HS-5 (cell line): ENCODE results near the gene JDP2.
"Not testable (repeated sequence)": the region's sequence is repeated elsewhere in the genome, so short reads cannot be mapped to it uniquely, and the experiment has no call there.

Experiments
- DNase-seq: peaks from one replicate; pipeline ENCODE4 v3.0.0-alpha.2; 2012; ENCODE audit warnings: low read depth

The JDP2 gene

DNA sequence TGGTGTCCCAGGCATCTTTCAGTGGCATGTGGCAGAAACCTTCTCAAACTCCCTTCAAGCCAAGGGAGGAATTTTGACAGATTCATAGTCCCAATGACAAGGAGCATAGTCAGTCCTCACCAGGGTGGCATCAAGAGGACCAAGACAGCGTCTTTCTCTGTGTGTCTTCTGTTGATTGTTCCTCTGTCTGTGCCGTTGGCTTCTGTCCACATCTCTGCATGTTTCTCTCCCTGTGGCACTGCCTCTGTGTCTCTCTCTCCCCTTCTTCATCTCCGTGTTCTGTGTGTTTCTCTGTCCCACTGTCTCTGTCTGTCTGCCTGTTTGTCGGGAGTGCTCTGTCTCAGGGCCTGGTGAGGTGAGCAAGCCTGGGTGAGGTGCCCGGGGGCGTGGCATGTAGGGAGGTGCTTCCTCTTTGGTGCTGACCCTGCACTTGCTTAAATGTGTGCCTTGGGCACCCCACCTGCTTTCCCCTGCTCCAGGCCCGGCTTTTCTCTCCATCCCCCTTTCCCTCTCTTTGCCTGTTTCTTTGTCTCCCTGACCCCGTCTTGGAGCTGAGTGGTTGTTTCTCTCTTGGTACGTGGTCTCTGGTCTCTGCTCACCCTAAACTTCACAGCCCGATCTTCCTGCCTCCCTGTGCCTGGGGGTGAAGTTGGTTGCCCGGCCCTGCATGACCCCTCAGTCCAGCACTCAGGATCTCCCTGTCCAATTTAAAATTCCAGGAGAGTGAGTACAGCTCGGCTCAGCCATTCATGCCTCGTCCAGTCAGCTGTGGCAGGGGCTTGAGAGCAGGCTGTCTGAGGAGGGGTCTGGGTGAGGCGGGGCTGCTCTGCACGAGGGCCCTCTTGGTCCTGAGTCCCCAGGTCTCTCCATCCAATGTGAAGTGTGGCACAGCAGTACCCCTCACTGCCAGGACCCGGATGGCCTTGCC lies 28.5 kb downstream of the JDP2 start:
- DNase-seq, result no peak

DNA sequence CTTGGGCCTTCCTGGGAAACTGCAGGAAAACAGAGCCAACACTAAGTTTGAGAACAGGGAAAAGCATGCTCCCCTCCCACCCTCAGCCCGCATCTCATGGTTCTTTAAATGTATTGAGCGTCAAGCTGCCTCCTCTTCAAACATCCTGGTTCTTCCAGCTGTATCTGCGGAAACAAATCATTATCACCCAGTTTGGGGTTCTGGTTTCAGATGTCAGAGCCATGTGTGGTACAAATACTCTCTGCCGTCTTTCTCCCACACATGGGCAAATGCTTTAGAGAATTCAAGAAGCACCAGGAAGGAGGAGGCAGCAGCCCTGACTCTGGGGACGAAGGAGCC lies 29.1 kb downstream of the JDP2 start:
- DNase-seq, result no peak

DNA sequence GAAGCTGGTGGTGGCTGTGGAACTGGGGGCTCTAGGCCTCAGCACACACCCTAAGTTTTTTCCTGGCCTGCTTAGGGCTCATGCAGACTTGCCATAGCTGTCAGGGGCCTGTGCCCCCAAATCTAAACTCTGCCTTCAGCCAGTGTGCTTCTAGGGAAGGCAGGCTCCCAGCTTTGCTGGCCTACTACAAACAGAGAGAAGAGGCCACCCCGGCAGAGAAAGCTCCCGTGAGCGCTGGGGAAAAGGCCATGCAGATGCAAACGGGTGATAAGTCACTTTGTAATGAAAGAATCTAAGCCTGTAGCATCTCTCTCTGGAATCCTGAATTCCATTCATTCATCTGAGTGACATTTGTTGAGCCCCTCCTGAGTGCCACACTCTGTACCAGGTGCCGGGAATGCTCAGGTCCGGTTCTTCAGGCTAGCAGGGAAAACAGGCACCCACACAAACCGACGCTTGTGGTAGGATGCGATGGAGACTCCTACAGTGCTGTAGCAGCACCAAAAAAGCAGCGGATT lies 29.9 kb downstream of the JDP2 start:
- no peak for DNase-seq

DNA sequence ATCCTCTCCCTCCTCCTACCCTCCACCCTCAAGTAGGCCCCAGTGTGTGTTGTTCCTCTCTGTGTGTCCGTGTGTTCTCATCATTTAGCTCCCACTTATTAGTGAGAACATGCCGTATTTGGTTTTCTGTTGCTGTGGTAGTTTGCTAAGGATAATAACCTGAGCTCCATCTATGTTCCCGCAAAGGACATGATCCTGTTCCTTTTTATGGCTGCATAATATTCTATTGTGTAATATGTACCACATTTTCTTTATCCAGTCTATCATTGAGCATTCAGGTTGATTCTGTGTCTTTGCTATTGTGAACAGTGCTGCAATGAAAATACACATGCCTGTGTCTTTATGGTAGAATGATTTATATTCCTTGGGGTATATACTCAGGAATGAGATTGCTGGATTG lies 30.5 kb downstream of the JDP2 start:
- DNase-seq, result no peak

DNA sequence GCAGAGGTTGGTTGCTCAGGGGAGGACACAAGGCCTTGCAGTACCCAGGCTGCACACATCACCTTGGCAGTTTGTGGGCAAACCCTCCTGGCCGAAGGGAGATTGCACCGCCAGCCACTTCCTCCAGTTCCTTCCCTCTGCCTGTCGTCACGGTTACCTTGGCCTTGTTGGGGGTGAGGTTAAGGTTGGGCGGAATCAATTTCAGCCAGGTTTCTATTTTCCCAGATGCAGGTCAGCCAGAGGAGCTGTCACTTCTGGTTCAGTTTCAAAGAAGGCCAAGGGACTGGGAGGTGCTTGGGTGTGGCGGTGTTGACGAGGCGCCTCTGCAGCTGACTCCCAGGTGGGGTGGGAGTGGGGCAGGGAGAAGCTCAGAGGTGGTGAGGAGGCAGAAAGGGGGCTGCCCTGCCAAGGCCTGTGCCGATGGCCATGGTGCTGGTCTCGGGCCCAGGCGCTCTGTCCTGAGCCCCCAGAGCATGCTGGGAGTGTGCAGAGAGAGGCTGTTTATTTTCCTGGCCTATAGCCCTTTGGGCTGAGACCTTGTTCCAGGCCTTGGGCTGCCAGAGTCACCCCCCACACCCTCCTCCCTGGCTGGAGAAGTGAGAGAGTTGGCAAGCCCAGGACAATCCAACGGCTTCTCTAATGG lies 31.4 kb downstream of the JDP2 start:
- no peak for DNase-seq

DNA sequence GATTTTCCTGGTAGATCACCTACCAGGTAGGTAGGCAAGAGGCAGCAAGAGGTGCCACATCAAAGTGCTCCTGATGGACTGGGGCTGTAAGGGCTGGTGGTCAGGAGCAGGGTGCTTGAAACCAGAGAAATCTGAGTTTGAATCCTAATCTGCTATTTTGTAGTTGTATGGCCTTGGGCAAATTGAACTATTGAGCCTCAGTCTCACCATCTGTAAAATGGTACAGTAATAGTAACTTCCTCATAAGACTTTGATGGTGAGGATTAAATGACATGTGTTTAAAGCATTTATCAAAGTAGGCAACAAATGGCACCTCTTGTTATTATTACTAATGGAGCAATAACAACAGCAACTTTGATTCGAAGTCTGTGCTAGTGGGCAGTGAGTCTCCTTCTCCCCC lies 32.0 kb downstream of the JDP2 start:
- no peak for DNase-seq

DNA sequence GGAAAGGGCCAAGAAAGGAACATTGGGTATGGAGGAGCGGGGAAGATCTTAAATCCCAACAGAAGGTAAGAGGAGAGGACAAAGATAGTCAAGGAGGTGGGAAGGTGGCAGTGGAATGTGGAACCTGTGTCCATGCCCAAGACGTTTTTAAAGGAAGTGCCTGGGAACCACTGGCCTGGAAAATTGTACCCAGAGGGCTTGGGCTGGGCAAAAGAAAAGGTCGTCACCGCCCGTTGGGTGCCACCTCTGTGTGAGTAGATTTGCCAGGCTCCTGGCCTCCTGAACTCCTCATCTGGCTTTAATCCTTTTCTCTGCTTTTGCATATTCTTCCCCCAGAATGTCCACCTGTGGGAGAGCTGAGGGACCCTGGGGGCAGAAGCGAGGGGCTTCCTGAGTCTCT lies 32.6 kb downstream of the JDP2 start:
- DNase-seq, result no peak

DNA sequence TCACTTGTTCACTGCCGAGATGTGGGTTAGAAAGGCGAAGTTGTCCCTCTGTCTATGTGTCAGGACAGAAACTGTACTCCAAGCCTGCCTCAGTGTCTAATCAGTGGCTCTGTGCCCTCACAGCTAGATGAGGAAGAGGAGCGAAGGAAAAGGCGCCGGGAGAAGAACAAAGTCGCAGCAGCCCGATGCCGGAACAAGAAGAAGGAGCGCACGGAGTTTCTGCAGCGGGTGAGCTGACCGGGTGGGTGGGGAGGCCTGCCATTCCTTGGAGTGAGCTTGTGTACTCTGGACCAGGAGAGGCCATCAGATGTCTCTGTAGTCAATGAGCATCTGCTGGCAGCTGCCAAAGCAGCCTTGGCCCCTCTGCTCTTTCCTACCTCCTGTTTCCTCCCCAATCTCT lies 33.5 kb downstream of the JDP2 start:
- DNase-seq, result no peak

DNA sequence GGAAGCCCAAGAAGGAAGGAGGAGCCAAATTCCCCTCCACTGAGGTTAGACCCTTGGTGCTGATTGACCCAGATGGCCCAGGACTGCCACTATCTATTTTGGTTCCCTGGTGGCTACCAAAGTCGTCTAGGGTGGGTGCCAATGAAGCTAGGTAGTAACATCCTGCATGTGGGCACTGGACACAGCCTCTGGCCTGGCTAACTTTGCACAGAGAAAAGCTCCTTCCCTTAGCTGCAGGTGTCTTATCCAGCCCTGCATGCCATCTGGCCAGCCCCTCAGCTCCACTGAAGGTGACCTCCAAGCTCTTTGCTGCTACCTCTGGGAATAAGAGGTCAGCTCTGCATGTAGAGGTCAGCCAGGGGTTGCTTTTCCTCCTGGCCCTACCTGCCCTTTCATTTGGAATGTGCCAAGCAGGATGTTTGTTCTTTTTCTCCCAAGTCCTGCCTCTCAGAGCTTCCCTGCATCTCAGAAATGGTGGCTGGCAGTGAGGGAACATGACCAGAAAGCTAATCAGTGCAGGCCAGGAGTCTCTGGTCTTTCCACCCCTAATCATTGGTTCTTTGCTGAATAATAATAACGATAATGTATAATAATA lies 34.0 kb downstream of the JDP2 start:
- no peak for DNase-seq

DNA sequence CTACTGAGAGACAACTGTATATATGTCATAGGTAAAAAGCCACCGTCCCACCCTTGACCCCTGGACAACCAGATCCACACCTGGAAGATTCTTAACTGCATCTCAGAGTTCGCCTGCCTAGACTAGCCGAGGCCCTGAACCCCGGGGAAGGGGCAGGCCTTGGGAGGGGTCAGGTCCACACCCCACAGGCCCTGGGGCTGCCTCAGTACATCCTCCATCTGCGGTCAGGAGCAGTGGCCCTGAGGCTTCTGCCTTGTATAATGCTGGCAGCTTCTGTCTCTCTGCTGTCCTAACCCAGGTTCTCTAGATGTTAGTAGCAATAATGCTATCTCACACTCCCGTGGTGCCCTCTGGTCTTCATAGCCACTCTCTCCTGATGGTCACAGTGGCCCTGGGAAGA lies 36.8 kb downstream of the JDP2 start:
- DNase-seq, result no peak

DNA sequence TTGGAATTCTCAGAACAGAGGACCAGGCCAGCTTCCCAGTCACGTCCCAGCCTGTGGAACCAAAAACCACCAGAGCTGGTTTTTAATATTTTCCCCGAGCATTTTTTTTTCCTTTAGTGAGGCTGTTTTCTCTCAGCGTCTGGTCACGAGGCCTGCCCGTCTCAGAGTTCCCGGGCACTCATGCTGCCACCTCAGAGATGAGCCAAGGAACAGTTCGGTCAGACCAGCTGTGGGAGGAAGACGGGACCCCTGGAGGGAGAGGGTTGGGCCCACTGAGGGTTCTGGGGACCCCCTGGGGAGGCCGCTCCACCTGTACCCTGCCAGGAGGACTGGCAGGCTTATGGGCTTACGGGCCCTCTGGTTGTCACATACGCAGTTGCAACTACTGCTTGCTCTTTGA lies 39.9 kb downstream of the JDP2 start:
- no peak for DNase-seq

DNA sequence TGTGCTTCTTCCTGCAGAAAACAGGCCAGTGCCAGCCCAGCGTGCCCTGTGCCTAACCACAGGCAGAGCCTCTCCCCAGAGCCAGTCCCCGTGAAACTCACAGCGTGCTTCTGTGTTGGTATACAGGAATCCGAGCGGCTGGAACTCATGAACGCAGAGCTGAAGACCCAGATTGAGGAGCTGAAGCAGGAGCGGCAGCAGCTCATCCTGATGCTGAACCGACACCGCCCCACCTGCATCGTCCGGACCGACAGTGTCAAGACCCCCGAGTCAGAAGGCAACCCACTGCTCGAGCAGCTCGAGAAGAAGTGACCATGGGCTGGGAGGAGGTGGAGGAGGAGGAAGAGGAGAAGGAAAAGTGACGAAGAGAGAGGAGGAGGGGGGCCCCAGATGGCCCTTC lies 41.3 kb downstream of the JDP2 start:
- no peak for DNase-seq

DNA sequence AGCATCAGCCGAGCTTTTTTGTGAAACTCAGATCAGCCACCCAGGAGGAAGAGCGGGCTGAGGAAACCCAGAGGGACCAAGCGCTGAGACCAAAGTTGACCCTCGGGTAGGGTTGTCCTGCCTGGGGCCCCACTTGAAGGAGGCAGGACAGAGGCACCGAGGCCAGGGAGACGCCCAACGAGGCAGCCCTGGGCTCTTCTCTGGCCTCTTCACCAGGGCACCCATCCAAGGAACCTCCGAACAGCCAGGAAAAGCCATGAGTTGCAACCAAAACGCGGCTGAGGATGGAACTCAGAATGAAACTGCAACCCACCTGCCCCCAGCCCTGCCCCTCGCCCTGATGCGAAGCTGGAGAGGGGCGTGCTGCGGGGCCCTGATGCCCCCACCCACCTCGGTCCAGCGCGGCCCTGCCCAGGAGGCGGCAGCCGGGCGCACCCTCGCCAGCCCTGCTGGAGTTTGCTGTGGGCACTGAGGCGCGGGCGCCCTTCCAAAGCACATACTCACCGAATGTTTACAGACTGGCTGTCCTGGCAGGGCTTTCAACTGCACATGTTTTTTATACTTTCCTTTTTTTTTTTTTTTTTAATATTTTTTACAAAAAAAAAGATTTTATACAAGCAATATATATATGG lies 41.9 kb downstream of the JDP2 start:
- DNase-seq, result no peak

DNA sequence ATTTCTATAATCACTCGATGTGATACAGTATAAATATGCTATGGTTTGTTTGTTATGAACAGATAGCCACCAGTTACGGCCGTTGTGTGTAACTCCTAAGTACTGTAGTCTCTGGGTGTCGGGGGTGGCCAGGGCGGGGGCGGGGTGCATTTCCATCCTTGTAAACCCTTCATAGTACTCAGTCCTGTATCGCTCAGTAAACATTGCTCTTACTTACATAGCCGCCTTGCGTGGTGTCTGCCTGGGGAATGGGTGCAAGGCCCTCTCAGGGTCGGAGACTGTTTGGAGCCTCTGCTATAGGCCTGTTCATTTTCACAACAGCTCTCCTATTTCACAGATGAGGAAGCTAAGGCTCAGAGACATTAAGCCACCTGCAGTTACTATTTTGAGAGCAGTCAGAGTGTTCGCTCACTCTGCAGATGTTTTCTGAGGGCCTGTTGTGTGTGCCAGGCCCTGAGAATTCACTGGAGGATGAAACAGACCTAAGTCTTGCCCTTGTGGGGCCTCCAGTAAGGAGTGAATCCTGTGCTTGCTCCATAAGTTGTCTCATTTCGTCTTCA lies 42.5 kb downstream of the JDP2 start:
- DNase-seq, result no peak

DNA sequence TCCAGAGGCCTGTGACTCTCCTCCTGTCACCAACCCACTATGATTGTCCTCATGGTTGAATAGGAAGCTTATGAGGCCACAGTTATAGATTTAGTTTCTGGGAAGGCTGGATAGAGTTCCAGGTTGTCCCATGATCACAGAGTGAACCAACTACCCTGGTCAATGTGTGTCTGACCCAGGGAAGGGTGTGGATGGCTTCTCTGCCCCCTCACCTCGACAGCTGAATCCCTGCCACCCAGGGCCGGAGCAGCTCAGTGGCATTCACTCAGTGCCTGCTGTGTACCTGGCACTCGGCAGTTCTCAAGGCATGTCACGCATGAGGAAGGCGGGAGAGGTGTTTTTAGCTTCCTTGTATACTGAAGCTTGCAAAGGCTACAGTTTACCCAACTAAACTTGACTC lies 43.2 kb downstream of the JDP2 start:
- no peak for DNase-seq

DNA sequence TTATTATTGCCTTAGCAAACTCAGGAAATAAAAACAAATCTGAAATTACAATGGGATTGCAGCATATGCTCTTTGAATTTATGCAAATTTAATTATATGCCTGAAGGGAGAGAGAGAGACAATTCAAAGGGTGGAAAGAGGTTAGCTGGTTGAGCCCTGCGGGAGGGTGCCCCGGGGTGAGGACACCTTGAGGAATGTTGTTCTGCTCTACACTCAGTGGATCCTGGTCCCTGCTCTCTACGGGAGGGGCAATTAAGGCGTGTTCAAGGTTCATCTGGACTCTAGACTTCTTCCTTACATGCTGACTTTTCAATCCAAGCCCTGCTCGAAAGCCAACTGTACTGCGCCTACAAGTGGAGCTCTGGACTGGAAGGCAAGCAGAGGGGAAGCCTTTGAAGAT lies 46.3 kb downstream of the JDP2 start:
- DNase-seq, result not testable (repeated sequence)

DNA sequence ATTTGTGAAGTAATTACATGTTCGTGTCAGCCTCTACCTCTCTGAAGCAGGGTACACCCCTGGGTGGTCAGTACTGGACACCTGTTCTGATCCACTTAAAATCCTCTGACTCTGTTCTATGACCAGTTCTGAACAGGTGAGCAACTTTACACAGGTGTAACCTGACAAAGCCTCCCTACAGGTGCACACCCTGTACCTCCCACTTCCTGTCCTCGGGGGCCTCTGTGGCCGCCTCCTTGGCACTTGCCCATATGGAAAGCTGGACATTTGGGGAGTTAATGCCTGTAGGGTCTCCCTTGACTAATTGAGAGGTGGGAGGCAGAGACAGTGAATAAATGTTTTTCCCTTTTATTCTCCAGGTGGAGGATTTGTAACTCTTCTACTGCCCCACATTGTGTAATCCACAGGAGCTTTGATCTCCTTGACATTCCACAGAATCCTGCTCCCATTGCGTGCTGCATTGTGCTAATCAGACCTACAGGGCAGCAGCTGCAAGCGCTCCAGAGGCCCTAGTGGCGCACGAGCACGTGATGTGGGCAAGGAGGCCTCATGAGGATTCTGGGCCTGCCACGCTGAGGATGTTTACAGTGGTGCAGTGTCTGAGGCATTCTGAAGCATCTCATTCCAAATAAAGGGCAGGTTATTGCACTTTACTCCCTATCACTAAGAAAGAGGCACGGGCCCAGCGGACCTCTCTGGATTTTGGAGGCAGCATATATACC lies 48.6 kb downstream of the JDP2 start:
- DNase-seq, result no peak

DNA sequence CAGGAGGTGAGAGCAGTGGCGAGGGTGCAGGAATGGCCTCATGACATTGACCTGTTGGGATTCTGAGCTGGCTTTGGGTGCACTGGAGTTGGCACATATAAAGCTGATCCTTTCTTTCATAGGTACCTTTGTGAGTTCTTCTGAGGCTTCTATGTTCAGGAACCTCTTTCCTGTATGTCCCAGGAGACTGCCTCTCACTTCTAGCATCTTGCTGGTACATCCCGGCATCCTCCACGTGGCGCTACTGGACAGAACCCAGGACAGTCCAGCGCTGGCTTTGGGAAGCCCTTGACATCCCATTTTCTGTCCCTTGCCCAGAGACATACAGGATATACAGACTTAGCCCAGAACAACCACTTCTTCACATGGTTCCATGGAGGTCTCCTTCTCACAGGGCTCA lies 50.1 kb downstream of the JDP2 start:
- DNase-seq, result no peak

DNA sequence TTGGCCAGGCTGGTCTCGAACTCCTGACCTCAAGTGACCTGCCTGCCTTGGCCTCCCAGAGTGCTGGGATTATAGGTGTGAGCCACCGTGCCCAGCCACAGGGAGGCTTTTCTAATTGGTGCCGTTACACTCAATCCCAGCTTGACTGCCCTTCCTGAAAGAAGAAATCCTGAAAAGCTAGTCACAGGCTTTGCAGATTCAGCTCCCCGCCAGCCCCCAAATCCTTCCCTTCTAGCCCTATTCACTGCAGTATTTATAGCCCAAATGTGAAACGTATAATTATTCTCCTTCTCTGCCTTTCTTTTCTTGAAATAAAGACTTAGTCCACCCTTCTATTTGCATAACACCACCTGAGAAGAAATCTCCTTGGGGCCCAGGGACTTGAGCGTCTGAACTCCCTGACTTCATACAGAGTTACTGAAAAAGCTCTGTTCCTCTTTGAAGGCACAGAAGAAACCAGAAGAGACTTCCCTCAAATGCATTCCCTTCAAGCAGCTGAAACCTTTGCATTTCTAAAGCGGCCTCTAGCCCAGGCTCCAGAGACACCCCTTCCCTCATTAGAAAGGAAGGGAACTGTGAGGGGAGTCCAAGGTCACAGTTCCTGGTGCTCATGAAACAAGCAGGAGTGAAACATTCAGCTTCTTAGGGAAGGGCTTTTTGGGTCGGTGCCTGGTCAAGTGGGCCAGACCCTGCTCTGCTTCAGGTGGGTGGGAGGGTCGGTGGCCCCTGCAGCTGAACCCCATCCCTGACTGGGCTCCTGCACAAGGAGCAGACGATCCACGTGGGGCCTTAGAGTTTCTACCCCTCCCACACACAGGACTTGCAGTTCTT lies 52.2 kb downstream of the JDP2 start:
- no peak for DNase-seq

DNA sequence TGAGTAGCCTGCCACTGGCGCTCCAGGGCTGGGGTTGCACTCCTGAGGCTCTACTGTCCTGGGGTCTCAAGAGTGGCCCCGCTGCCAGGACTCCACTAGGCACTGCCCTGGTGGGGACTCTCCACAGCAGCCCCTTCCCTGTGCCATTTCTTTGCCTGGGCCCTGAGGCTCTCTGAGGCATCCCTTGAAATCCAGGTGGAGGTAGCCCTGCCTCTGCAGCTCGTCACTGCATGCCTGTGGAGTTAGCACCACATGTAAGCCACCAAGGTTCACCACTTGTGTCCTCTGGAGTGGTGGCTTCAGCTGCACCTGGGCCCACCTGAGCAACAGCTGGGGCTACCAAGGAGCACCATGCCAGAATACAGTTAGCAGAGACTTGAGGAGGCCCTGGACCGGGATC lies 54.5 kb downstream of the JDP2 start:
- DNase-seq, result no peak
